Measurements from ENCODE around the gene KCNIP1.

DNA sequence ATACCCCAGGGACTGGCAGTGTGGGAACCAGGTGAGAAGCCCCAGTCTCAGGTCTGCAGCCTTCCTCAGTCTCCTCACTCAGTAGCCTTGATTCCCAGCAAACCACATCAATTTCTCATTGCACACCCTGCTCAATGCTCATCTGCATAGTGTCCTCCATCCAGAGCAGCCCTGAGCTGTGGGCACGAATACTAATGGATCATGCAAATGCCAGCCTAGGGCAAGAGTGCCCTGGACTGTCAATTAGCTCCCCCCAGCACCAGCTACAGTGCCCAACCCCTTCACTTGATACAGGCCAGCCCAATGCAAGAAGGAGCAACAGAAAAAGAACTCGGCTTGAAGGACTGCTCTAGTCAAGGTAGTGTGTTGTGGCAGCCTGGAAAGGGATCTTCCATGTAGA, 9.8 kb upstream of the KCNIP1 start:
- no peak for TF ChIP-seq POLR2A (IDR thresholded peaks at IDR 0.05; ENCODE audit: low read length)
- TF ChIP-seq GATA1 (IDR thresholded peaks at IDR 0.05; ENCODE audit: low read depth, low read length) = no peak

All from erythroblast (primary cell).